Aorta (tissue), 5 donors: ENCODE data around the gene FSTL5. TPM values are rescaled to one million over a fixed set of nuclear protein-coding genes. Genes with fewer than 3 reads are reported as not detected.

ENCODE experiments used
- ATAC-seq: fragments of 200-7000 bp; cut with Tn5 transposase; one replicate; pipeline ENCODE4 v1.9.1; 2022; ENCODE audit warnings: moderate library complexity; ENCODE audit not compliant: low FRiP score
- DNase-seq, 2 donors: peaks; one replicate each; pipeline ENCODE4 v3.0.0-alpha.2; 2020
- H3K27ac ChIP-seq, 2 donors: one replicate each; pipeline ENCODE4 v1.5.1; 2013; ENCODE audit warnings: low read length in 2 of 2, mild to moderate bottlenecking in 2 of 2, moderate library complexity in 2 of 2, control low read depth in 1 of 2, inconsistent platforms in 1 of 2, low read depth in 1 of 2
- H3K27me3 ChIP-seq, 2 donors: one replicate each; pipeline ENCODE4 v1.6.1; 2013; ENCODE audit warnings: control low read depth in 1 of 2, low read length in 1 of 2, mild to moderate bottlenecking in 1 of 2, moderate library complexity in 1 of 2; ENCODE audit not compliant: insufficient read depth in 2 of 2, control insufficient read depth in 1 of 2
- H3K36me3 ChIP-seq, 2 donors: one replicate each; pipeline ENCODE4 v1.6.1; 2013; ENCODE audit warnings: control low read depth in 1 of 2, low read length in 1 of 2, mild to moderate bottlenecking in 1 of 2; ENCODE audit not compliant: insufficient read depth in 2 of 2, control insufficient read depth in 1 of 2
- H3K4me1 ChIP-seq, 2 donors: one replicate each; pipeline ENCODE4 v1.6.1; 2013; ENCODE audit warnings: low read length in 2 of 2, control low read depth in 1 of 2, mild to moderate bottlenecking in 1 of 2, moderate library complexity in 1 of 2; ENCODE audit not compliant: insufficient read depth in 2 of 2, control insufficient read depth in 1 of 2
- H3K4me3 ChIP-seq, 2 donors: one replicate each; pipeline ENCODE4 v1.5.1; 2013; ENCODE audit warnings: low read length in 2 of 2, control low read depth in 1 of 2, mild to moderate bottlenecking in 1 of 2
- H3K9me3 ChIP-seq: one replicate; pipeline ENCODE4 v1.6.1; 2013; ENCODE audit warnings: mild to moderate bottlenecking, low read length; ENCODE audit not compliant: control insufficient read depth
- WGBS, 2 donors: extraction: QIAGEN DNeasy Blood & Tissue Kit; methylation state at CpG; one replicate each; pipeline ENCODE4 v1.1.7; 2013; 5-methylcytosine and 5-hydroxymethylcytosine counted together
- intact Hi-C, 2 donors: fragments of 100-400 bp; cut with DNase I; formaldehyde crosslinking; loops; one replicate each; pipeline versions ENCODE4 v1.14.2 to v1.15.0; 2022
- polyA plus RNA-seq, 2 donors: library from polyadenylated mRNA; stranded (reverse); fragments of 200-250 nt; gene quantifications; one replicate each; pipeline ENCODE4 v1.2.3, GENCODE V29; 2013
- total RNA-seq, 2 donors: library from RNA; stranded (reverse); fragmentation: NEBNext Ultra II Directional; extraction: Animal tissue kit (Norgen Biotek cat#: 25700); gene quantifications; one replicate each; pipeline ENCODE4 v1.2.1, GENCODE V29; 2021
- donor health status: healthy with polysubstance abuse.
- donor health status: Bipolar disorder and iron deficiency.
- donor health status: DM: no; HTN: no; CAD: no.
- donor health status: DM: no; HTN: no; CAD: no.
- donor health status: DM: yes; HTN: yes; CAD: no.

FSTL5 gene
- total and polyA plus RNA-seq, 4 donors, result 0.45 TPM; not detected in 3

- intact Hi-C loops, result no loop called here
- ATAC-seq, result no peak
- no peak for DNase-seq
- no peaks in the 10 kb centered on the region for H3K4me1 ChIP-seq
- no peak overlapping the region for H3K27ac ChIP-seq
- H3K36me3 ChIP-seq, result no peaks in the 10 kb centered on the region
- no peaks in the 10 kb centered on the region for H3K9me3 ChIP-seq
- WGBS, 2 donors, result 7 to 11% methylated on average over 3 of the region's 3 CpGs
- H3K4me3 ChIP-seq, result no peak overlapping the region
- no peaks in the 10 kb centered on the region for H3K27me3 ChIP-seq
Observed at GRCh38 chr4:161517941-161518340, 645.9 kb downstream of the FSTL5 start.

GRCh38 chr4:161505141-161505540, 658.7 kb downstream of the FSTL5 start:
- DNase-seq, result no peak
- no peak overlapping the region for H3K4me3 ChIP-seq
- no peaks in the 10 kb centered on the region for H3K27me3 ChIP-seq
- WGBS, 2 donors, result 74 to 80% methylated on average over 3 of the region's 3 CpGs
- H3K36me3 ChIP-seq, result no peaks in the 10 kb centered on the region
- intact Hi-C loops, result no loop called here
- no peaks in the 10 kb centered on the region for H3K4me1 ChIP-seq
- ATAC-seq, result no peak
- no peak overlapping the region for H3K27ac ChIP-seq
- no peaks in the 10 kb centered on the region for H3K9me3 ChIP-seq

GRCh38 chr4:161498155-161498554, 665.6 kb downstream of the FSTL5 start:
- Histone ChIP-seq H3K27me3 (no peaks in the 10 kb centered on the region), H3K9me3 (no peaks in the 10 kb centered on the region), H3K36me3 (no peaks in the 10 kb centered on the region), H3K27ac (no peak overlapping the region), H3K4me1 (no peaks in the 10 kb centered on the region), H3K4me3 (no peak overlapping the region)
- DNase-seq, result no peak
- intact Hi-C loops, result no loop called here
- ATAC-seq, result no peak

- Histone ChIP-seq H3K27ac (no peak overlapping the region), H3K4me3 (no peak overlapping the region), H3K4me1 (no peaks in the 10 kb centered on the region), H3K9me3 (no peaks in the 10 kb centered on the region), H3K27me3 (no peaks in the 10 kb centered on the region), H3K36me3 (no peaks in the 10 kb centered on the region)
- DNase-seq (no peak), ATAC-seq (no peak)
- intact Hi-C loops, result no loop called here
- 71 to 83% methylated on average over 1 of the region's 1 CpG for WGBS, 2 donors
Observed at GRCh38 chr4:161486461-161486860, 677.3 kb downstream of the FSTL5 start.

- 74 to 80% methylated on average over 4 of the region's 4 CpGs for WGBS, 2 donors
- intact Hi-C loops, result no loop called here
- no peaks in the 10 kb centered on the region for H3K4me1 ChIP-seq
Observed at GRCh38 chr4:161466316-161466715, 697.5 kb downstream of the FSTL5 start.

GRCh38 chr4:161463436-161463835, 700.4 kb downstream of the FSTL5 start:
- Histone ChIP-seq H3K4me3 (no peak overlapping the region), H3K9me3 (no peaks in the 10 kb centered on the region), H3K4me1 (no peaks in the 10 kb centered on the region), H3K27me3 (no peaks in the 10 kb centered on the region), H3K36me3 (no peaks in the 10 kb centered on the region), H3K27ac (no peak overlapping the region)
- WGBS, 2 donors, result 59 to 64% methylated on average over 2 of the region's 2 CpGs
- no peak for ATAC-seq
- no peak for DNase-seq
- intact Hi-C loops, result no loop called here

More at GRCh38 chr4:161466316-161466715, 697.5 kb downstream of the FSTL5 start:
- Histone ChIP-seq H3K27me3 (no peaks in the 10 kb centered on the region), H3K4me3 (no peak overlapping the region), H3K9me3 (no peaks in the 10 kb centered on the region), H3K27ac (no peak overlapping the region), H3K36me3 (no peaks in the 10 kb centered on the region)
- ATAC-seq (no peak), DNase-seq (no peak)

- Histone ChIP-seq H3K9me3 (no peaks in the 10 kb centered on the region), H3K4me3 (no peak overlapping the region), H3K4me1 (no peaks in the 10 kb centered on the region), H3K27me3 (no peaks in the 10 kb centered on the region), H3K36me3 (no peaks in the 10 kb centered on the region), H3K27ac (no peak overlapping the region)
- no peak for DNase-seq
- intact Hi-C loops, result no loop called here
- WGBS, 2 donors, result 84 to 86% methylated on average over 3 of the region's 3 CpGs
- no peak for ATAC-seq
Observed at GRCh38 chr4:161457906-161458305, 705.9 kb downstream of the FSTL5 start.

- ATAC-seq, result no peak
- DNase-seq, result no peak
- WGBS, 2 donors, result 0 to 12% methylated on average over 1 of the region's 1 CpG
- Histone ChIP-seq H3K27ac (no peak overlapping the region), H3K4me3 (no peak overlapping the region), H3K36me3 (no peaks in the 10 kb centered on the region), H3K27me3 (no peaks in the 10 kb centered on the region), H3K4me1 (no peaks in the 10 kb centered on the region), H3K9me3 (no peaks in the 10 kb centered on the region)
- intact Hi-C loops, result no loop called here
Observed at GRCh38 chr4:161457311-161457710, 706.5 kb downstream of the FSTL5 start.

- intact Hi-C loops, result no loop called here
- DNase-seq (no peak), ATAC-seq (no peak)
Observed at GRCh38 chr4:161454860-161455259, 708.9 kb downstream of the FSTL5 start.

More at GRCh38 chr4:161454860-161455259, 708.9 kb downstream of the FSTL5 start:
- Histone ChIP-seq H3K9me3 (no peaks in the 10 kb centered on the region), H3K27me3 (no peaks in the 10 kb centered on the region), H3K4me1 (no peaks in the 10 kb centered on the region), H3K4me3 (no peak overlapping the region), H3K36me3 (no peaks in the 10 kb centered on the region), H3K27ac (no peak overlapping the region)
- WGBS, 2 donors, result 68 to 71% methylated on average over 2 of the region's 2 CpGs
